ENCODE data around the gene SLCO1B1.
"Not testable (repeated sequence)": the region's sequence is repeated elsewhere in the genome, so short reads cannot be mapped to it uniquely, and the experiment has no call there.

SLCO1B1 gene

GRCh38 chr12:21130998-21131397, at the start of gene SLCO1B1:
SLCO1B1 (plus strand) TSS chr12:21131194; CDS start chr12:21141575, 10,381 bp downstream.
- DNase-seq (ENCODE audit: extremely low read depth in 1 of 2, low read depth in 1 of 2), result no peak

GRCh38 chr12:21084753-21085152, 46.2 kb upstream of the SLCO1B1 start:
- not testable (repeated sequence) for DNase-seq (ENCODE audit: extremely low read depth in 1 of 2, low read depth in 1 of 2)

- DNase-seq (ENCODE audit: extremely low read depth in 1 of 2, low read depth in 1 of 2), result no peak
Observed at GRCh38 chr12:21111732-21112131, 19.3 kb upstream of the SLCO1B1 start.

- no peak for DNase-seq (ENCODE audit: extremely low read depth in 1 of 2, low read depth in 1 of 2)
Observed at GRCh38 chr12:21113266-21113665, 17.7 kb upstream of the SLCO1B1 start.

- DNase-seq (ENCODE audit: extremely low read depth in 1 of 2, low read depth in 1 of 2), result no peak
Observed at GRCh38 chr12:21117995-21118394, 13.0 kb upstream of the SLCO1B1 start.

- no peak for DNase-seq (ENCODE audit: extremely low read depth in 1 of 2, low read depth in 1 of 2)
Observed at GRCh38 chr12:21118760-21119159, 12.2 kb upstream of the SLCO1B1 start.

GRCh38 chr12:21129351-21129750, 1.6 kb upstream of the SLCO1B1 start:
- no peak for DNase-seq (ENCODE audit: extremely low read depth in 1 of 2, low read depth in 1 of 2)

- no peak for DNase-seq (ENCODE audit: extremely low read depth in 1 of 2, low read depth in 1 of 2)
Observed at GRCh38 chr12:21129906-21130305, 1.1 kb upstream of the SLCO1B1 start.

GRCh38 chr12:21137318-21137999, 6.5 kb downstream of the SLCO1B1 start:
- not testable (repeated sequence) for DNase-seq (ENCODE audit: extremely low read depth in 1 of 2, low read depth in 1 of 2)

- no peak for DNase-seq (ENCODE audit: extremely low read depth in 1 of 2, low read depth in 1 of 2)
Observed at GRCh38 chr12:21138016-21138415, 7.0 kb downstream of the SLCO1B1 start.

GRCh38 chr12:21144309-21144708, 13.3 kb downstream of the SLCO1B1 start:
- DNase-seq (ENCODE audit: extremely low read depth in 1 of 2, low read depth in 1 of 2), result no peak

- not testable (repeated sequence) for DNase-seq (ENCODE audit: extremely low read depth in 1 of 2, low read depth in 1 of 2)
Observed at GRCh38 chr12:21149861-21150260, 18.9 kb downstream of the SLCO1B1 start.

GRCh38 chr12:21151184-21151583, 20.2 kb downstream of the SLCO1B1 start:
- no peak for DNase-seq (ENCODE audit: extremely low read depth in 1 of 2, low read depth in 1 of 2)

GRCh38 chr12:21155522-21156351, 24.7 kb downstream of the SLCO1B1 start:
- DNase-seq (ENCODE audit: extremely low read depth in 1 of 2, low read depth in 1 of 2), result no peak

GRCh38 chr12:21165048-21165447, 34.1 kb downstream of the SLCO1B1 start:
- no peak for DNase-seq (ENCODE audit: extremely low read depth in 1 of 2, low read depth in 1 of 2)

GRCh38 chr12:21169878-21170472, 39.0 kb downstream of the SLCO1B1 start:
- no peak for DNase-seq (ENCODE audit: extremely low read depth in 1 of 2, low read depth in 1 of 2)

- DNase-seq (ENCODE audit: extremely low read depth in 1 of 2, low read depth in 1 of 2), result no peak
Observed at GRCh38 chr12:21172079-21172478, 41.1 kb downstream of the SLCO1B1 start.

- DNase-seq (ENCODE audit: extremely low read depth in 1 of 2, low read depth in 1 of 2), result no peak
Observed at GRCh38 chr12:21183721-21184275, 52.8 kb downstream of the SLCO1B1 start.

GRCh38 chr12:21190016-21190415, 59.0 kb downstream of the SLCO1B1 start:
- DNase-seq (ENCODE audit: extremely low read depth in 1 of 2, low read depth in 1 of 2), result no peak

- not testable (repeated sequence) for DNase-seq (ENCODE audit: extremely low read depth in 1 of 2, low read depth in 1 of 2)
Observed at GRCh38 chr12:21214433-21214832, 83.4 kb downstream of the SLCO1B1 start.

GRCh38 chr12:21219206-21219605, 88.2 kb downstream of the SLCO1B1 start:
- no peak for DNase-seq (ENCODE audit: extremely low read depth in 1 of 2, low read depth in 1 of 2)
